ENCODE measurements around the gene ASTN2.
"Not testable (repeated sequence)": the region's sequence is repeated elsewhere in the genome, so short reads cannot be mapped to it uniquely, and the experiment has no call there.

Gene ASTN2

DNA sequence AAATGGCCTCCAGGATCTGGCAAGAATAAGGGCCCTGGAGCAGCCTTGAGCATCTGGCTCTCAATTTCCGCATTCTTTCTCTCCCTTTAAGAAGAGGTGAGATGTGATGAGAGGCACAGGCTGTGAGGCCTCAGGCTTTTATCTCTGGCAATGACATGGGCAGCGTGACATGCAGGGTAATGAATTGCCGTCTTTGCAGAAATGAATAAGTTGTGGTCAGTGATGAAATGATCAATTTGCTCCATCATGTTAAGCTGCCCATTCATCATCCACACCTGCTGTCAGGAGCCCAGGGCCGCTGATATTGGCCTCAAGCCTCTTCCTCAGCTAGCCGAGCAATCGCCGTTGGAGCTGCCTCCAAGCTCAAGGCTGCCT, 462.4 kb downstream of the ASTN2 start:
- no peak for DNase-seq (ENCODE audit: low read depth)

DNA sequence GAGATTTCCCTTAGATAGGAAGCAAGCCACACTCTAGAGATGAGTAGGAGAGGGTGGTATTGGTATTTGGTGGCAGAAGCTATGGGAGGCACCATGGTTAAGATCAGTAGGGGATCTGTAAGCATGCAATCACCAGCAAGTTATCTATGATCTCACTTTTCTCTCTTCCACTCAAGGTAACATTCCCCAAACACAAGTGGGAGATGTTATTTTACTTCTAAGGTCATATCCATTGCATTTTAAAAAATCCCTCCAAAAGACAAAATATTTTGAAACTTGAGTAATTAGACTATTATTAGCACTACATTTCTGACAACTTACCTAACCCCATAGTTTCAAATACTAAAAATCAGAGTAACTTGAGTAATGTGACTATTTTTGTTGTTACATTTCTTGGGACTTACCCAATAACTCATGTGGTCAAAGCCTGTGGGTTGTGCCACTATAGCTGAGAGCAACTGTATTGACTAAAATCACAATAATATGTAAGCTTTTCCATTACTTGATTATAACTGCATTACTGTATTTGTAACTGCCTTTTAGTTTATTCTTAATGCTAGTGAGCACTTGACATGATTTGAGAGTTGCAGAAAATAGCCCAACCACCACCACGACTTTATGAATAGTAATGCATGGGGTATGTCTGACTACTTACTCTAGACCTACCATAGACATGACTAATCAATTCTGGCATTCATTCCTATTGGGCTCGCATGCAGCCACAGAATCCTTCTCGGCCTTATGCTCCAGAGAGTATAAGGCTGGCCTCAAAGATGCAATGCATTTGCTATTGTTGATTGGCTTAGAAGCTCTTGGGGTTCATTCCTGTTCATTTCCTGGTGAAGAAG, 463.0 kb downstream of the ASTN2 start:
- no peak for DNase-seq (ENCODE audit: low read depth)

DNA sequence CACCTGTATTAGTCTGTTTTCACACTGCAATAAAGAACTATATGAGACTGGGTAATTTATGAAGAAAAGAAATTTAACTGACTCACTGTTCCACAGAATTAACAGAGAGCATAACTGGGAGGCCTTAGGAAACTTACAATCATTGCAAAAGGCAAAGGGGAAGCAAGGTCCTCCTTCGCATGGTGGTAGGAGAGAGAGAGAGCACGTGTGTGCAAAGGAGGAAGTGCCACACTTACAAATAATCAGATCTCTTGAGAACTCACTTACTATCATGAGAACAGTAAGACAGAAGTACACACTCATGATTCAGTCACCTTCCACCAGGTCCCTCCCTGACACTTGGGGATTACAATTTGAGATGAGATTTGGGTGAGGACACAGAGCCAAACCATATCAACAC, 469.0 kb downstream of the ASTN2 start:
- DNase-seq (ENCODE audit: low read depth): no peak

DNA sequence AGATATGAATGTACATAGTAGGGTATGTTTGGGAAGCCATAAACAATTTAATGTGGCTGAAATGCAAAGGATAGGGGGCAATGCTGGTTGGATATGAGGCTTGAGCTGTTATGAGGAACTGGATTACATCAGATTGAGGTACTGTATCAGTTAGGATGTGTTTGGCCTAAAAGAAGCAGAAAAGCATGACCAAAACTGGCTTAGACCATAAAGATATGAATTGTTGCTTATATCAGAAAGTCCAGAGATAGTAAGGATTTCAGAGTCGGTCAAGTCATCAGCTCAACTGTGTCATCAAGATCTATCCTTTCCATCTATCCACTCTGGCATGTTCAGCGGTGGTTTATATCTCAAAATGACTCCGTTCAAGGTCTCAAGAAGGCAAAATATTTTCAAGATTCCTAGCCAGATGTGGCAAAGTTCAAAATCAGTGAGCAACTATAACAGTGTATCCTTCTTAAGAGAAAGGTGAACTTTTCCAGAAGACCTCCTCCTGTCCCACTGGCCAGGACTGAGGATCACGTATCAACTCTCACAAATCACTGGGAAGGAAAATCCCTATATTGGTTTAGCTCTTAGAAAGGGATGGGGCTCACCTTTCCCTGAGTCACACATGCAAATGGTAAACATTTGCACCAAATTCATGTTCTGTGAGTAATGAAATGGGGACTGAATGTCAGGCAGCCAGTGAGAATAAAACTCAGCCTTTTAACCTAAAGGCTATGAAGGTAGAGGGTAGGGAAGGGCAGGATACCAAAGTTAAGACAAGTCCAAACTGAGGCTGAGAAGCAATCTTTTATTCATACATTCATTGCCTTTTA, 469.9 kb downstream of the ASTN2 start:
- DNase-seq (ENCODE audit: low read depth): no peak

DNA sequence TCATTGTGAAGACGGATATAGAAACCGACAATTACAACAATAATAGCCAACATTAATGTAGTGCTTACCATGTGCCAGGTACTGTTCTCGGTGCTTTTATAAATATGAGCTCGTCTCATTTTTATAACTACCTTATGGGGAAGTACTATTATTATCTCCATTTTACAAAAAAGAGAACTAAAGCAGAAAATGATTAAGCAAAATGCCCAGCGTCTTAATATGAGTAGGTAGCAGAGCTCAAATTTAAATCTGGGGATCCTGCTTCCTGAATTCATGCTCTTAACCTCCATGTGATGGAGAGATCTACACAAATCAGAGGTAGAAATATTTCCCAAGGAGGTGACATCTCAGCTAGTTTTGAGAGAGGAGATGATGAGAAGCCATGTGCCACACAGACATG, 470.9 kb downstream of the ASTN2 start:
- no peak for DNase-seq (ENCODE audit: low read depth)

DNA sequence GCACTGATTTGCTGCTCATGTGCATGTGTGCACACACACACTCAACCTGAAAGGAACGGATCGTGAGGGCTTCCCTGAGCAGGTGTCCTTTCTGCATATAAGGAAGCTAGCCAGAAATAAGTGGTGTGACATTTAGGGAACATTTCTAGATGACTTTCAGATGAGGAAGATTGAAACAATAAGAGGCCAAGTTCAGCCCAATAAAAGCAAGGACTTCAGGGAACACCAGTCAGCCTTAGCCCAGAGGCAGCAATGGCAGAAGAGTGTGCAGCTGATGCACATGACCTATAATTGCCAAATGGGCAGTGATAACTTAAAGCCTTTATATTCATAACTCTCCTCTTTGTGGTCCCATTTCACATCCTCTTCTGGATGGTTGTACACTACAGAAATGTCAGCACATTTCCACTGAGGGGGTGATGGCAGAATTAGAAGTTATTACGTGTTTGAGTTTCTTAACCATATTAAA, 472.2 kb downstream of the ASTN2 start:
- no peak for DNase-seq (ENCODE audit: low read depth)

DNA sequence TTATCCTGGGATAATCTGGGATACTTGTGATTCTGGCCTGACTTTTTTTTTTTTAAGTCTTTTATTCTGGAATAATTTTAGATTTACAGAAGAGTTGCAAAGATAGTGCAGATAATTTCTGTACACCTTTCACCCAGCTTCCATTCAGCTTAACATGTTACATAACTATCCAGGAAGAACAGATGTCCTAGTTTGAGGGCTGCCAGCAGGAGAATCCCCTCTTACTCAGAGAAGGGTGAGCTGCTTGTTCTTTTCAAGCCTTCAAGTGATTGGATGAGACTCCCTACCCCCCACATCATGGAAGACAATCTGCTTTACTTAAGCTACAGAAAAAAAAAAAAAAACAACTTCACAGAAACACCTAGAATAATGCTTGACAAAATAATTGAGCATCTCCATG, 473.6 kb downstream of the ASTN2 start:
- no peak for DNase-seq (ENCODE audit: low read depth)

DNA sequence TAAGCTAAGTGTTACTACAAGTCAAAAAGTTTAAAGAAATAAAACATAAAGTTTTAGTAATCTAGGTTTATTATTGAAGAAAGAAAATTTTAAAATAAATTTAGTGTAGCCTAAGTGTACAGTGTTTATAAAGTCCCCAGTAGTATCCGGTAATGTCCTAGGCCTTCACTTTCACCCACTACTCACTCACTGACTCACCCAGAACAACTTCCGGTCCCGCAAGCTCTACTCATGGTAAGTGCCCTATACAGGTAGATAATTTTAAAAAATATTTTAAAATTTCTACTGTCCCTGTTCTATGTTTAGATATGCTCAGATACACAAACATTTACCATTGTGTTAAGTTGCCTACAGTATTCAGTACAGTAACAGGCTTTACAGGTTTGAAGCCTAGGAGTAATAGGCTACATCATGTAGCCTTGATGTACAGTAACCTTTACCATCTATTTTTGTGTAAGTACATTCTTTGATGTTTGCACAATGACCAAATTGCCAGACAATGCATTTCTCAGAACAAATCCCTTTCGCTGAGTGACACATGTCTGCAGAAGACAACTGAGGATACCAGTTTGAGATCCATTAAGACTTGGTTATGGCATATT, 474.1 kb downstream of the ASTN2 start:
- DNase-seq (ENCODE audit: low read depth): no peak

DNA sequence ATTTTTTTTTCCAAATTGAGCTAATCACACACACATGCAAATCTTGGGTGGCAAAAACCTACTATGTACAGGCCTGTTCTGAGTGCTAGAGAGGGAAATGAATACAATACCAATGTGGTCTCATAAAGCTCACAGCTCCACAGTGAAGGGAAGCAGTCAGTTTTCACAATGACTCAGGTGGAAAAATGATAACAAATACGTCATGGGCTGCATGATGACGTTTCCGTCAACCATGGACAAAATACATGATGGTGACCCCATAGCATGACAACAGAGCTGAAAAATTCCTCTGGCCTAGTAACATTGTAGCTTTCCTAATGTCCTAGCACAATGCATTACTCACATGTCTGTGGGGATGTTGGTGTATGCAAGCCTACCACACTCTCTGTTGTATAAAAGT, 475.2 kb downstream of the ASTN2 start:
- DNase-seq (ENCODE audit: low read depth): no peak

DNA sequence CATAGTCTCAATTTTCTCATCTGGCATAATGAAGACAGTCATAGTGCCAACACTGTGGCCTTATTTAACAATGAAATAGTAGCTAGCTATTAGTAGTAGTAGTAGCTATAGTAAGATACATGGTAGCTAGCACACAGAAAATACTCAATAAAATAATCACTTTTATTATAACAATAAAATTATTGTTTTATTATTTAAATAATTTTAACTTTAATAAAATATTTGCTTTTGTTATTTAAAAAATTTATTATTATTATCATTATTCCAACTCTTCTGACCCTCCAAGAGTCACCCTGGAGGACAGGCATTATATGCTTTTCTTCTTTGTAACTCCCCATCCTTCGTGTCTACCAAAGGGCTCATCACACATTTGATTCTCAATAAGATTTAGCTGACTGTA, 475.7 kb downstream of the ASTN2 start:
- no peak for DNase-seq (ENCODE audit: low read depth)

DNA sequence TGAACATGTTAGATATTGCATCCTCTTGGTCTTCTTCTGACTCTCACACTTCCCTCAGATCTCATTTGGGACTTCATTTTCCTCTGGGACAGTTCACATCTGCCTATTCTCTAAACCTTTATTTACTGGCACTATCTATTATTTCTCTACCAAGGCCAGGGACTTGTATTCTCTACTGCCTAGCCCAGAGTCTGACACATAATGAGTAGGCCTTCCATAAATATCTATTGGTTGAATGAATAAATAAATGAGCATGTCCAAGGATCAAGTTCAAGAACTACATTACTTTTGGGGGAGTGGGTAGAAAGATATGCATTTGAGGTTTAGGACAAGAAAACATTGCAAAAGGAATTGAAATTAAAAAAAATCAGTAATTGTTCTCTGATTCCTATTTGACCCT, 477.5 kb downstream of the ASTN2 start:
- no peak for DNase-seq (ENCODE audit: low read depth)

DNA sequence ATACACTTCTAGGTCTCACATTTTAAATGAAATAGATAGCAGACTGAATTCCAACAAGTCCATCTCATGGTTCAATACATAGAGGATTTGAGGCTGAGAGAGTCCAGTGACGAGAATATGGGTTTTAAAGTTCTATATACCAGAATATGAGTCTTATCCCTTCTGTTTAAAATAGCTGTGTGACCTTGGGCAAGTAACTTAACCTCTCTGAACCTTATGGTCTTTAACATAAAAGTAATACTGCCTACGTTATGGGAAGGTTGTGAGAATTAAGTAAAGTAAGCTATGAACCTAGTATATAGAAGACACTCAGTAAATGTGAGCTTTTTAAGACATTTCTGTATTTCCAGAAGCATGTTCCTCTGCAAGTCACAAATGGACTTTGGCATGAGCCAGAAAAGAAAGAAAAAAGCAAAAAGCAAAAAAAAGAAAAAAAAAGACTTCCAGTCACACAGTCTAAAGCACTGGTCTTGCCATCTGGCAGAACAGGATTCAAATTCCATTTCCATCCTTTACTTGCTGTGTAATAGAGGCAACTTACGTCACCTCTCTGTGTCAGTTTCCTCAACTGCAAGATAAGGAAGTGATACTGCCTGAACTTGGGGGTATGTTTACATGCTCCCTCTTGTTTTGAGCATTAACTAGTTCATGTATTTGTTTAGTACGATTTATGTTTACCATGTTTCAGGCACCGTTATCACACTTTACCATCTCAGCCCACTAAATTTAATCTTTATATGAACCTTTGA, 479.5 kb downstream of the ASTN2 start:
- DNase-seq (ENCODE audit: low read depth): no peak

DNA sequence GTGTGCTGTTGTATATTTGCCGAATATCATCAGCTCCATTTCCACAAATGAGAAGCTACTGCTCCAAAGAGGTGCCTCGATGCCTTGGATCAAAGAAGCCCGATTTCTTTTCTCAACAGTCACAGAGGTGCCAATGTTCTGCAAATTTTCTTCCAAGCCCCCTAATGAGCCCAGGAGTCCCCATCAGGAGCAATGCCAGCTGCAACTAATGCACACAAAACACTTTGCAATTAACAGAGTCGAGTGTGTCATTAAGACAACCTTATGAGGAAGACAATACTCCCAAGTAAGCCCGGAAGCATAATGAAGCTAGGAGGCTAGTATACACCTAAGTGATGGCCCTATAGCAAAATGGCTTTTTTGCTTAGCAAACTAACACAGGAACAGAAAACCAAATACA, 480.7 kb downstream of the ASTN2 start:
- DNase-seq (ENCODE audit: low read depth): no peak

DNA sequence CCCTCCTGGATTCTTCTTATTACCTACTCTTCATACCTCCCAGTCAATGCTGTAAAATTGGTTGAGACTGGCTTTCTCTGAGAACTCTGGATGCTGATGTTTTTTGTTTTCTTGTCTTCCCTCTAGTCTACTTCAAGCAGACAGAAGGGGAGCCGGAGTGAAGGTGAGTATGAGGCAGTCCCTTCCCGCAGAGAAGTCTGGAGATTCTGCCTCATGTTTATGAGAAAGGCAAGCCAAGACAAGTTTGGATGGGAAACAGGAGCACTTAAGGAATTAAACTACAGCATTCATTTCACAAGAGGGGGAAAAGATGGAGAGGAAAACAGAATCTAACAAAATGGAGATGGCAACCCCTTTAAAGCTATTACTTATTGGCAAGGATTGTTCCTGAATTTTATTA, 481.6 kb downstream of the ASTN2 start:
- DNase-seq (ENCODE audit: low read depth): no peak

DNA sequence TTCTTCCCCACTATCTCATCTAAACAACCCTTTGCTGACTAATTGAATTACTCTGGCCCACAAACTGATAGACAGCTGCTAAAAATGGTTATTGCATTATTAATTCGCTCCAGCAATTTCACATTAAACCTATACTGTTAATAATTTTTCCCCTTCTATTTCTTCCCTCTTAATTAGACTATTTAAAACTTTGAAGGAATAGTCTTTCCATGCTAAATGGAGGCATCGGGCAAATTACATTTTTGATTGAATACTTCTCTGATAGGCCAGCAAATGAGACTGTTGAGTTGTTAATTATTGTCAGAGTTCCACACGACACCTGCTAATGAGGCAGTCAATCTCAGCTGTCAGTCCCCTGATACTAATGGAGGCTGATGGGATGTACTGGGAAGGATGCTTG, 485.2 kb downstream of the ASTN2 start:
- DNase-seq (ENCODE audit: low read depth): no peak

DNA sequence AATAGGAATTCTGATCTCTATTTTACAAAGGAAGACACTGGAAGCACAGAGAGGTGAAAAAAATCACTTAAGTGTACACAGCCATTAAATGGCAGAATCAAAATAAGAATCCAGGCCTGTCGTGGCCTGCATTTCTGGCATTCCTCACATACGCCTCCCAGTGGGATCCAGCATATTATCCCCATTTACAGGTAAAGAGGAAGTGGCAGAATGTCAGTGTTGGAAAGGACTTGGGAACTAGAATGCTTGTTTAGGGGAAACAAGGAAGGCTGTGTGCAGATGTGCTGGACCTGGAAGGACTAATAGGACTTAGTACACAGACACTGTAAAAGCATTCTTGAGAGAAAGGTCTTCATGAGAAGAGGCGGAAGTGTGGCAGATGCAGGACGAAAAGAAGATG, 486.0 kb downstream of the ASTN2 start:
- DNase-seq (ENCODE audit: low read depth): no peak

DNA sequence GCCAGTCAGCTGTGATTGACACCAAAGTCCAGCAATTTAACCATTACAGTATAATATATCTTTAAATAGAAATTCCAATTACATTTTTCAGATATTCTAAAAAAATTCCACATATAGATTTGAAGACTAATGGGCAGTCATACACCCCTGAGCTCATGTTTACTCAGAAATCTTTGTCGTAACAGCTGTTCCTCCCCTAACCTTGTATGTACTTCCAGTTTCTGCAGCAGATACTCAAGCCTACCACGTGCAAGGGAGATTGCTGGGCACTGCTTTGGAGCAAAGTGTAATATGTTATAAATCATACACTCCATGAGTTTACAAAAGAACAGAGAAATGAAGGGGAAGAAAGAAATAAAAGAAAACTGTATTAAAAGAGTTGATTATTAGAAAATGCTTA, 486.6 kb downstream of the ASTN2 start:
- no peak for DNase-seq (ENCODE audit: low read depth)

DNA sequence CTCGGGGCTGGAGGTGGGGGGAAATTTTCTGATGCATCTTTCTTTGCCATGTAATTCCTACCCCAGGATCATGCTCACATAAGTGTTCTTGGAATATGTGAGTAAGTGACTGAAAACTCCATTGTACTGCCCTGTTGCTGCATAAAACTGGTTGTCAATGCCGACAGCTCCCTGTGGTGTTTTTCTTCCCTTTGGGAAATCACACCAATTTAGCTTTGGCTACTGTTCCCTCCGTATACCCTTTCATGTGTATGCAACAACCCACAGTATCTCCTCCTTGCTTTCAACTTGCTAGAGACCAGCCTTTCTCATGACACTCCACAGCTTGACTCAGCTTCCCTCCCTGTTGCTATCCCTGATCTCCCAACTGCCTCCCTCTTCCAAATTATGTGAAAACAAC, 487.1 kb downstream of the ASTN2 start:
- DNase-seq (ENCODE audit: low read depth): no peak

DNA sequence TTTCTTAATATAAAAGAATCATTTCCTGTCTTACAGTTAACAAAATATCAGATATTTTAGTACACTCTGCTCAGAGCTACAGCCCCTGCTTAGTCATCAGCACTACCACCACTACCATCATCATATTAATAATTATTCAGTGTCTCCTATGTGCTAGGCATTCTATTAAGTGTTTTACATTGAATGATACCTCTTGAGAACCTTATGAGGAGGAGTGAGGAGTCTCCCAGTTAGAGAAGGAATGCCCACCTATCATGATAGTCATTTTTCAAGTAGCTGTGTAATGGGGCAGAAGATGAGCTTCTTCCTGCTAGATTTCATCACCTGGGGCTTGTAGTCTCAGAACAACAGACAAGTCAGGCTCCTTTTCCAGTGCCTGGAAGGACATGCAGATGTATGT, 489.7 kb downstream of the ASTN2 start:
- DNase-seq (ENCODE audit: low read depth): no peak

DNA sequence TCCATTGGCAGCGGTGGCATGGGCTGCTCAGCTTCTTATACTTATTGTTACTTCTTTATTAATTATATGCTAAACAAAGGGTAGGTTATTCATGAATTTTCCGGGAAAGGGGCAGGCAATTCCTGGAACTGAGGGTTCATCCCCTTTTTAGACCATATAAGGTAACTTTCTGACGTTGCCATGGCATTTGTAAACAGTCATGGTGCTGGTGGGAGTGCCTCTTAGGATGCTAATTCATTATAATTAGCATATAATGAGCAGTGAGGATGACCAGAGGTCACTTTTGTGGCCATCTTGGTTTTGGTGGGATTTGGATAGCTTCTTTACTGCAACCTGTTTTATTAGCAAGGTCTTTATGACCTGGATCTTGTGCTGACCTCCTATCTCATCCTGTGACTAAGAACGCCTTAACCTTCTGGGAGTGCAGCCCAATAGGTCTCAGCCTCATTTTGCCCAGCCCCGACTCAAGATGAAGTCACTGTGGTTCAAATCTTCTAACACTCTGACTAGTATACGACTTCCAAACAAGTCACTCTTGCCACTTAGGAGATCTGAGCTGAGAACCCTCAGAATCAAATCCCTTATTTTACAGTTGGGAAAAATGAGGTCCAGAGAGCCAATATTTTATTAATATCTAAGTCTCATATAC, 490.3 kb downstream of the ASTN2 start:
- DNase-seq (ENCODE audit: low read depth): no peak

DNA sequence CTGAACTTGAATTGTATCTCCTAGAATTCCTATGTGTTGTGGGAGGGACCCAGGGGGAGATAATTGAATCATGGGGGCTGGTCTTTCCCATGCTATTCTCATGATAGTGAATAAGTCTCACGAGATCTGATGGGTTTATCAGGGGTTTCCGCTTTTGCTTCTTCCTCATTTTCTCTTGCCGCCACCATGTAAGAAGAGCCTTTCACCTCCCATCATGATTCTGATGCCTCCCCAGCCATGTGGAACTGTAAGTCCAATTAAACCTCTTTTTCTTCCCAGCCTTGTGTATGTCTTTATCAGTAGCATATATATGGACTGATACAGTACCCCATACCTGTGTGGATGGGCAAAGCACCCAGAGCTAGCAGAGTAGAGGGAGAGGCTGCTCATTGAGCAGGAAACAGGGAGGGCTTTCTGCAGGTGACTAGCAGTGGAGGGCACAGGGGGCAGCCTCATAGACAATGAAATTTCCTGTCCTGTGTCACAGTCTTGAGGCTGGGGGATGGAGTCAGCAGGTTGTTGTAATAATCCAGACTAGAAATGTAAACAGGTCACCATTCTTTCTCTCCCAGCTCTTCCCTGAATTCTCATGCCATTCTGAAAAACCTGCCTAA, 496.9 kb downstream of the ASTN2 start:
- DNase-seq (ENCODE audit: low read depth): not testable (repeated sequence)

Measured in stimulated activated CD8-positive, alpha-beta memory T cell treated with anti-CD3 and anti-CD28 coated beads, Interleukin-12 subunit alpha, Interleukin-12 subunit beta, amount 100 ng/mL, for 4 hours (primary cell).